HCT116 (cell line): Measurements from ENCODE around the gene RBL1. TPM values are rescaled to one million over a fixed set of nuclear protein-coding genes. Genes with fewer than 3 reads are reported as not detected.

ENCODE experiments used
- ATAC-seq: fragments of 200-7000 bp; cut with Tn5 transposase; 2 replicates; pipeline ENCODE4 v1.9.1; 2020; ENCODE audit warnings: mild to moderate bottlenecking, moderate library complexity
- BruUV-seq: library from RNA; stranded (reverse); fragments of 400-500 nt; replicated peaks from 2 replicates; lab custom pipeline; 2021; lab: Mats Ljungman, UMichigan
- CTCF ChIA-PET: fragments of 300-600 bp; sonication (Branson Sonifier 250); formaldehyde crosslinking; loops from one replicate; lab custom pipeline; 2021; ENCODE audit warnings: antibody characterized with exemption; lab: Charles Lee
- POLR2A ChIA-PET: fragments of 300-600, 350-600 bp; sonication (Branson Sonifier 250); formaldehyde crosslinking; loops from one replicate; lab custom pipeline; 2021; ENCODE audit warnings: antibody characterized with exemption; lab: Charles Lee
- RAD21 ChIA-PET, 2 experiments: fragments of 300-600 bp; sonication (Branson Sonifier 250); formaldehyde crosslinking; loops; one replicate each; lab custom pipeline; 2023; ENCODE audit warnings: low total read pairs in 2 of 2; ENCODE audit not compliant: uncharacterized antibody in 2 of 2, unreplicated experiment in 2 of 2, low non-redundant PET in 1 of 2; lab: Charles Lee
- DNase-seq: peaks from one replicate; pipeline ENCODE4 v3.0.0-alpha.2; 2010; ENCODE audit warnings: low read depth, low spot score
- H2AFZ ChIP-seq: fragments of 200-600 bp; shearing (Covaris generic), sonication (generic); 2 replicates; pipeline ENCODE4 v1.6.1; 2017; ENCODE audit warnings: low read depth, mixed run types, mixed read lengths, antibody characterized with exemption, low read length; ENCODE audit not compliant: poor library complexity, severe bottlenecking
- H3K27ac ChIP-seq: 2 replicates; pipeline ENCODE4 v1.5.1; 2012; ENCODE audit warnings: low read depth, low read length
- H3K27me3 ChIP-seq: fragments of 200-600 bp; sonication (generic); 2 replicates; pipeline ENCODE4 v1.6.1; 2016; ENCODE audit warnings: mixed run types, low read length, mixed read lengths; ENCODE audit not compliant: insufficient read depth
- H3K36me3 ChIP-seq, 2 experiments: fragments of 200-500 bp in 1 of 2; fragments of 200-600 bp in 1 of 2; sonication (Bioruptor generic) in 1 of 2; sonication (generic) in 1 of 2; 2 replicates each; pipeline versions ENCODE4 v1.5.1 to v1.6.1; 2014 to 2016; ENCODE audit warnings: low read length in 2 of 2, inconsistent platforms in 1 of 2, mixed read lengths in 1 of 2, mixed run types in 1 of 2; ENCODE audit not compliant: insufficient read depth in 2 of 2, control insufficient read depth in 1 of 2
- H3K4me1 ChIP-seq, 2 experiments: fragments of 200-600 bp in 1 of 2; sonication (generic) in 1 of 2; 2 replicates each; pipeline versions ENCODE4 v1.5.1 to v1.6.1; 2012 to 2017; ENCODE audit warnings: low read length in 2 of 2, inconsistent platforms in 1 of 2, mild to moderate bottlenecking in 1 of 2, mixed read lengths in 1 of 2, mixed run types in 1 of 2, moderate library complexity in 1 of 2; ENCODE audit not compliant: insufficient read depth in 2 of 2, control insufficient read depth in 1 of 2
- H3K4me2 ChIP-seq: fragments of 200-600 bp; sonication (generic); 2 replicates; pipeline ENCODE4 v1.6.1; 2017; ENCODE audit warnings: mixed run types, low read length, mixed read lengths
- H3K4me3 ChIP-seq, 2 experiments: fragments of 200-600 bp in 1 of 2; sonication (generic) in 1 of 2; replicated peaks in 1 of 2; 2 replicates each; pipeline ENCODE4 v1.5.1; 2011 to 2016; ENCODE audit warnings: low read length in 2 of 2, control low read depth in 1 of 2, low read depth in 1 of 2, mild to moderate bottlenecking in 1 of 2, mixed read lengths in 1 of 2, mixed run types in 1 of 2
- H3K79me2 ChIP-seq: fragments of 200-600 bp; sonication (generic); 2 replicates; pipeline ENCODE4 v1.6.1; 2017; ENCODE audit warnings: mild to moderate bottlenecking, mixed run types, low read length, moderate library complexity, mixed read lengths; ENCODE audit not compliant: insufficient read depth
- H3K9ac ChIP-seq: fragments of 200-600 bp; sonication (generic); 2 replicates; pipeline ENCODE4 v1.6.1; 2016; ENCODE audit warnings: low read length, mixed read lengths
- H3K9me2 ChIP-seq: fragments of 200-600 bp; sonication (generic), shearing (Covaris generic); 2 replicates; pipeline ENCODE4 v1.6.1; 2017; ENCODE audit warnings: mixed run types, mild to moderate bottlenecking, moderate library complexity; ENCODE audit not compliant: insufficient read depth
- H3K9me3 ChIP-seq, 2 experiments: fragments of 200-500 bp in 1 of 2; fragments of 200-600 bp in 1 of 2; sonication (Bioruptor generic) in 1 of 2; sonication (generic) in 1 of 2; 2 replicates each; pipeline ENCODE4 v1.6.1; 2014 to 2017; ENCODE audit warnings: low read length in 2 of 2, mixed read lengths in 2 of 2, inconsistent platforms in 1 of 2, low read depth in 1 of 2, mild to moderate bottlenecking in 1 of 2, mixed run types in 1 of 2, moderate library complexity in 1 of 2; ENCODE audit not compliant: control insufficient read depth in 1 of 2, insufficient read depth in 1 of 2
- H4K20me1 ChIP-seq: fragments of 200-600 bp; sonication (generic), shearing (Covaris generic); 2 replicates; pipeline ENCODE4 v1.6.1; 2017; ENCODE audit warnings: mixed run types, mild to moderate bottlenecking, moderate library complexity; ENCODE audit not compliant: insufficient read depth
- CBX3 ChIP-seq: IDR thresholded peaks from 2 replicates; pipeline ENCODE4 v1.6.1; 2012; ENCODE audit warnings: low read depth
- CEBPB ChIP-seq: IDR thresholded peaks from 2 replicates; pipeline ENCODE4 v1.6.1; 2012; ENCODE audit warnings: low read depth
- EGR1 ChIP-seq: IDR thresholded peaks from 2 replicates; pipeline ENCODE4 v1.6.1; 2012; ENCODE audit warnings: low read depth
- ELF1 ChIP-seq: IDR thresholded peaks from 2 replicates; pipeline ENCODE4 v1.6.1; 2012; ENCODE audit warnings: low read depth, borderline replicate concordance
- EZH2 ChIP-seq: fragments of 200-600 bp; sonication (generic); IDR thresholded peaks from 2 replicates; pipeline ENCODE4 v1.6.1; 2017; ENCODE audit warnings: antibody characterized with exemption, mixed run types
- EZH2phosphoT487 ChIP-seq: fragments of 200-600 bp; IDR thresholded peaks from 2 replicates; pipeline ENCODE4 v1.6.1; 2018; ENCODE audit warnings: antibody characterized with exemption, borderline replicate concordance
- FOSL1 ChIP-seq: IDR thresholded peaks from 2 replicates; pipeline ENCODE4 v1.6.1; 2012; ENCODE audit warnings: low read depth
- POLR2A ChIP-seq: IDR thresholded peaks from 2 replicates; pipeline ENCODE4 v1.7.0; 2011; ENCODE audit warnings: borderline replicate concordance; ENCODE audit not compliant: insufficient read depth, insufficient read length; ENCODE audit errors: extremely low read depth
- RAD21 ChIP-seq: IDR thresholded peaks from 2 replicates; pipeline ENCODE4 v1.6.1; 2012; ENCODE audit warnings: low read depth, mild to moderate bottlenecking
- SIN3A ChIP-seq: IDR thresholded peaks from 2 replicates; pipeline ENCODE4 v1.6.1; 2012; ENCODE audit warnings: low read depth
- YY1 ChIP-seq: IDR thresholded peaks from 2 replicates; pipeline ENCODE4 v1.6.1; 2011; ENCODE audit warnings: low read length, low read depth, moderate library complexity, mild to moderate bottlenecking; ENCODE audit not compliant: insufficient replicate concordance; ENCODE audit errors: extremely low read depth
- ZFX ChIP-seq: fragments of 450-650 bp; IDR thresholded peaks from 2 replicates; pipeline ENCODE4 v1.6.1; 2017
- ZNF274 ChIP-seq: fragments of 200-500 bp; sonication (Bioruptor generic); IDR thresholded peaks from 2 replicates; pipeline ENCODE4 v1.6.1; 2014; ENCODE audit warnings: mild to moderate bottlenecking, low read depth, low read length, inconsistent platforms
- intact Hi-C: fragments of 100-400 bp; cut with micrococcal nuclease; formaldehyde crosslinking; loops from 2 replicates; pipeline ENCODE4 v1.10.0; 2022
- total RNA-seq: library from RNA; stranded (reverse); gene quantifications from one replicate; pipeline ENCODE4 v1.2.1, GENCODE V29; 2021; ENCODE audit not compliant: unreplicated experiment
- TF ChIP-seq, protein P1 (sequence below): IDR thresholded peaks from 2 replicates; pipeline ENCODE4 v1.6.1; 2012
- TF ChIP-seq, protein P2 (sequence below): IDR thresholded peaks from 2 replicates; pipeline ENCODE4 v1.6.1; 2011; ENCODE audit warnings: mild to moderate bottlenecking, low read length, moderate library complexity; ENCODE audit not compliant: insufficient replicate concordance; ENCODE audit errors: extremely low read depth
- TF ChIP-seq, protein P3 (sequence below), 3 experiments: fragments of 200-600 bp in 1 of 3; sonication (generic) in 1 of 3; IDR thresholded peaks in 2 of 3; conservative IDR thresholded peaks in 1 of 3; 2 replicates each; pipeline ENCODE4 v1.5.1; 2012 to 2017; ENCODE audit warnings: low read depth in 2 of 3, low read length in 2 of 3, antibody characterized with exemption in 1 of 3, borderline replicate concordance in 1 of 3, control low read depth in 1 of 3, mild to moderate bottlenecking in 1 of 3, mixed read lengths in 1 of 3, mixed run types in 1 of 3, moderate library complexity in 1 of 3; ENCODE audit not compliant: insufficient read depth in 1 of 3
- TF ChIP-seq, protein P4 (sequence below): IDR thresholded peaks from 2 replicates; pipeline ENCODE4 v1.6.1; 2012; ENCODE audit warnings: low read depth

RBL1 gene
- total RNA-seq, 1 experiment from 2014 or later = 16.9 TPM

DNA sequence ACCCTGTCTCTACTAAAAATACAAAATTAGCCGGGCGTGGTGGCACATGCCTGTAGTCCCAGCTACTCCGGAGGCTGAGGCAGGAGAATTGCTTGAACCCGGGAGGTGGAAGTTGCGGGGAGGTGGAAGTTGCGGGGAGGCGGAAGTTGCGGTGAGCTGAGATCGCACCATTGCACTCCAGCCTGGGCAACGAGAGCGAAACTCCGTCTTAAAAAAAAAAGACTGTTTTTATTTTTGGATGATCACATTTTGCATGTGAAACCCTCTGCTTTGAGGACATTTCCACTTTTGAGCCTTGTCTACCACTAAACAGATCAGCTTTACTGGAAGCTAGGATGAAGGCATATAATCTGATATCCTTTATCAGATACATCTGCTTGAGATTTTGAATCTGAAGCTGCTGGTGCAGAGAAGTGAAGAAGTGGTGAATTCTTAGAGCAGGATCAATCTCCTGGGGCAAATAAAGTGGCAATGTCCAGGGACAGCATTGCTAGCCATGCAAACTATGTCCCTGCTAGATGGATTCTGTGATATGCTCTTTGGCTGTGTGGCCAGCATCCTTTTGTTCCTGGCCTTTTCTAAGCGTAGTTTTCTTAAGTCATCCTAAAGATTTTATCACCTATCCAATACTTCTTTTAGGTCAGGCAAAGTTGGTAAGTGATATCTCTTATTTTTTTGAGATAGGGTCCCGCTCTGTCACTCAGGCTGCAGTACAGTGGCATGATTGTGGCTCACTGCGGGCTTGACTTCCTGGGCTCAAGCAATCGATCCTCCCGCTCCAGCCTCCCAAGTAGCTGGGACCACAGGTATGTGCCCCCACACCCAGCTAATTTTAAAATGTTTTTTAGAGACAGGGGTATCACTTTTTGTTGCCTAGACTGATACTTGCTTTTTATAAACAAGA, 23.3 kb downstream of the RBL1 start:
- CTCF ChIA-PET = no interaction called here
- Histone ChIP-seq H3K9me2 (no peaks in the 10 kb centered on the region), H3K79me2 (peaks cover 64% of the 10 kb centered on the region), H3K4me1 (no peaks in the 10 kb centered on the region), H3K9ac (no peak overlapping the region), H3K27ac (no peak overlapping the region), H2AFZ (no peak overlapping the region), H3K9me3 (peaks cover 0 to 3% of the 10 kb centered on the region in 2 experiments; a peak in 1 of 4 replicates), H3K36me3 (0 out of 4 replicates have a peak, but pooled peaks cover 0 to 10% of the 10 kb centered on the region in 2 experiments), H3K27me3 (no peaks in the 10 kb centered on the region), H4K20me1 (no peaks in the 10 kb centered on the region), H3K4me2 (no peak overlapping the region), H3K4me3 (no peak overlapping the region)
- RAD21 ChIA-PET = no interaction called here
- TF ChIP-seq SIN3A (no peak), EGR1 (no peak), ELF1 (no peak), YY1 (no peak), ZFX (no peak), RAD21 (no peak), ZNF274 (no peak), FOSL1 (no peak), POLR2A (no peak), EZH2phosphoT487 (no peak), CBX3 (no peak), EZH2 (no peak), CEBPB (no peak)
- TF ChIP-seq, protein P1, sequence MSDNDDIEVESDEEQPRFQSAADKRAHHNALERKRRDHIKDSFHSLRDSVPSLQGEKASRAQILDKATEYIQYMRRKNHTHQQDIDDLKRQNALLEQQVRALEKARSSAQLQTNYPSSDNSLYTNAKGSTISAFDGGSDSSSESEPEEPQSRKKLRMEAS = no peak
- TF ChIP-seq, protein P2, sequence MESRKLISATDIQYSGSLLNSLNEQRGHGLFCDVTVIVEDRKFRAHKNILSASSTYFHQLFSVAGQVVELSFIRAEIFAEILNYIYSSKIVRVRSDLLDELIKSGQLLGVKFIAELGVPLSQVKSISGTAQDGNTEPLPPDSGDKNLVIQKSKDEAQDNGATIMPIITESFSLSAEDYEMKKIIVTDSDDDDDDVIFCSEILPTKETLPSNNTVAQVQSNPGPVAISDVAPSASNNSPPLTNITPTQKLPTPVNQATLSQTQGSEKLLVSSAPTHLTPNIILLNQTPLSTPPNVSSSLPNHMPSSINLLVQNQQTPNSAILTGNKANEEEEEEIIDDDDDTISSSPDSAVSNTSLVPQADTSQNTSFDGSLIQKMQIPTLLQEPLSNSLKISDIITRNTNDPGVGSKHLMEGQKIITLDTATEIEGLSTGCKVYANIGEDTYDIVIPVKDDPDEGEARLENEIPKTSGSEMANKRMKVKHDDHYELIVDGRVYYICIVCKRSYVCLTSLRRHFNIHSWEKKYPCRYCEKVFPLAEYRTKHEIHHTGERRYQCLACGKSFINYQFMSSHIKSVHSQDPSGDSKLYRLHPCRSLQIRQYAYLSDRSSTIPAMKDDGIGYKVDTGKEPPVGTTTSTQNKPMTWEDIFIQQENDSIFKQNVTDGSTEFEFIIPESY = no peak
- TF ChIP-seq, protein P3, sequence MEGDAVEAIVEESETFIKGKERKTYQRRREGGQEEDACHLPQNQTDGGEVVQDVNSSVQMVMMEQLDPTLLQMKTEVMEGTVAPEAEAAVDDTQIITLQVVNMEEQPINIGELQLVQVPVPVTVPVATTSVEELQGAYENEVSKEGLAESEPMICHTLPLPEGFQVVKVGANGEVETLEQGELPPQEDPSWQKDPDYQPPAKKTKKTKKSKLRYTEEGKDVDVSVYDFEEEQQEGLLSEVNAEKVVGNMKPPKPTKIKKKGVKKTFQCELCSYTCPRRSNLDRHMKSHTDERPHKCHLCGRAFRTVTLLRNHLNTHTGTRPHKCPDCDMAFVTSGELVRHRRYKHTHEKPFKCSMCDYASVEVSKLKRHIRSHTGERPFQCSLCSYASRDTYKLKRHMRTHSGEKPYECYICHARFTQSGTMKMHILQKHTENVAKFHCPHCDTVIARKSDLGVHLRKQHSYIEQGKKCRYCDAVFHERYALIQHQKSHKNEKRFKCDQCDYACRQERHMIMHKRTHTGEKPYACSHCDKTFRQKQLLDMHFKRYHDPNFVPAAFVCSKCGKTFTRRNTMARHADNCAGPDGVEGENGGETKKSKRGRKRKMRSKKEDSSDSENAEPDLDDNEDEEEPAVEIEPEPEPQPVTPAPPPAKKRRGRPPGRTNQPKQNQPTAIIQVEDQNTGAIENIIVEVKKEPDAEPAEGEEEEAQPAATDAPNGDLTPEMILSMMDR (IDR thresholded peaks at IDR 0.05 in 2 of 3, conservative IDR thresholded peaks at IDR 0.05 in 1 of 3; ENCODE audit: borderline replicate concordance in 1 of 3, insufficient read depth in 1 of 3, low read depth in 2 of 3, low read length in 2 of 3) = no peak
- TF ChIP-seq, protein P4, sequence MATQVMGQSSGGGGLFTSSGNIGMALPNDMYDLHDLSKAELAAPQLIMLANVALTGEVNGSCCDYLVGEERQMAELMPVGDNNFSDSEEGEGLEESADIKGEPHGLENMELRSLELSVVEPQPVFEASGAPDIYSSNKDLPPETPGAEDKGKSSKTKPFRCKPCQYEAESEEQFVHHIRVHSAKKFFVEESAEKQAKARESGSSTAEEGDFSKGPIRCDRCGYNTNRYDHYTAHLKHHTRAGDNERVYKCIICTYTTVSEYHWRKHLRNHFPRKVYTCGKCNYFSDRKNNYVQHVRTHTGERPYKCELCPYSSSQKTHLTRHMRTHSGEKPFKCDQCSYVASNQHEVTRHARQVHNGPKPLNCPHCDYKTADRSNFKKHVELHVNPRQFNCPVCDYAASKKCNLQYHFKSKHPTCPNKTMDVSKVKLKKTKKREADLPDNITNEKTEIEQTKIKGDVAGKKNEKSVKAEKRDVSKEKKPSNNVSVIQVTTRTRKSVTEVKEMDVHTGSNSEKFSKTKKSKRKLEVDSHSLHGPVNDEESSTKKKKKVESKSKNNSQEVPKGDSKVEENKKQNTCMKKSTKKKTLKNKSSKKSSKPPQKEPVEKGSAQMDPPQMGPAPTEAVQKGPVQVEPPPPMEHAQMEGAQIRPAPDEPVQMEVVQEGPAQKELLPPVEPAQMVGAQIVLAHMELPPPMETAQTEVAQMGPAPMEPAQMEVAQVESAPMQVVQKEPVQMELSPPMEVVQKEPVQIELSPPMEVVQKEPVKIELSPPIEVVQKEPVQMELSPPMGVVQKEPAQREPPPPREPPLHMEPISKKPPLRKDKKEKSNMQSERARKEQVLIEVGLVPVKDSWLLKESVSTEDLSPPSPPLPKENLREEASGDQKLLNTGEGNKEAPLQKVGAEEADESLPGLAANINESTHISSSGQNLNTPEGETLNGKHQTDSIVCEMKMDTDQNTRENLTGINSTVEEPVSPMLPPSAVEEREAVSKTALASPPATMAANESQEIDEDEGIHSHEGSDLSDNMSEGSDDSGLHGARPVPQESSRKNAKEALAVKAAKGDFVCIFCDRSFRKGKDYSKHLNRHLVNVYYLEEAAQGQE = no peak
- intact Hi-C loops = no loop called here
- ATAC-seq (no peak), DNase-seq (no peak)
- no TSS peak for BruUV-seq
- POLR2A ChIA-PET = no interaction called here
